ENCODE data around the gene JOSD2.

DNA sequence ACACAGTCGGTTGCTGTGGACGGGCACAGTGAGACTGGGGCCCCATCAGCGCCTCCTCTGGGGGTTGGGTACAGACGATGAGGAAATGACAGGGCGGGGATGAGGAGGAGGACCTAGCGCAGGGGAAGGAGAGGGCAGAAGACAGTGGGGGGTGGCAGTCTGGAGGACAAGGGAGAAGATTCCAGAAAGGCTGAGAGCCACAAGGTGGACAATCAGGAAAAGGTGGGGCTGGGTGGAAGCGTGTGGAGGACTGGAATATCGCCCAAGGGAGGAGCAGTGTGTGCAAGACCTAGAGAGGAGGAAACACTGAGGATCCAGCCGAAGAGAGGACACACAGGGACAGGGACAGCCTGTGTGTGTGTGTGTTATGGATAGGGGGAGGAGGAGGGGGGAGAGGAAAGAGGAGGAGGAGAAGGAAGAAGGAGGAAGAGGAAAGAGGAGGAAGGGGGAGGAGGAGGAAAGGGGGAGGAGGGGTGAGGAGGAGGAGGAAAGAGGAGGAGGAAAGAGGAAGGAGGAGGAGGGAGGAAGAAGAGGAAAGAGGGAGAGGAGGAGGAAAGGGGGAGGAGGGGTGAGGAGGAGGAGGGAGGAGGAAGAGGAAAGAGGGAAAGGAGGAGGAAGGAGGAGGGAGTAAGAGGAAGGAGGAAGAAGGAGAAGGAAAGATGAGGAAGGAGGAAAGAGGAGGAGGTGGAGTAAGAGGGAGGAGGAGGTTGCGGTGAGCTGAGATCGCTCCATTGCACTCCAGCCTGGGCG lies 18.5 kb downstream of the JOSD2 start:
- TF ChIP-seq, protein P1, sequence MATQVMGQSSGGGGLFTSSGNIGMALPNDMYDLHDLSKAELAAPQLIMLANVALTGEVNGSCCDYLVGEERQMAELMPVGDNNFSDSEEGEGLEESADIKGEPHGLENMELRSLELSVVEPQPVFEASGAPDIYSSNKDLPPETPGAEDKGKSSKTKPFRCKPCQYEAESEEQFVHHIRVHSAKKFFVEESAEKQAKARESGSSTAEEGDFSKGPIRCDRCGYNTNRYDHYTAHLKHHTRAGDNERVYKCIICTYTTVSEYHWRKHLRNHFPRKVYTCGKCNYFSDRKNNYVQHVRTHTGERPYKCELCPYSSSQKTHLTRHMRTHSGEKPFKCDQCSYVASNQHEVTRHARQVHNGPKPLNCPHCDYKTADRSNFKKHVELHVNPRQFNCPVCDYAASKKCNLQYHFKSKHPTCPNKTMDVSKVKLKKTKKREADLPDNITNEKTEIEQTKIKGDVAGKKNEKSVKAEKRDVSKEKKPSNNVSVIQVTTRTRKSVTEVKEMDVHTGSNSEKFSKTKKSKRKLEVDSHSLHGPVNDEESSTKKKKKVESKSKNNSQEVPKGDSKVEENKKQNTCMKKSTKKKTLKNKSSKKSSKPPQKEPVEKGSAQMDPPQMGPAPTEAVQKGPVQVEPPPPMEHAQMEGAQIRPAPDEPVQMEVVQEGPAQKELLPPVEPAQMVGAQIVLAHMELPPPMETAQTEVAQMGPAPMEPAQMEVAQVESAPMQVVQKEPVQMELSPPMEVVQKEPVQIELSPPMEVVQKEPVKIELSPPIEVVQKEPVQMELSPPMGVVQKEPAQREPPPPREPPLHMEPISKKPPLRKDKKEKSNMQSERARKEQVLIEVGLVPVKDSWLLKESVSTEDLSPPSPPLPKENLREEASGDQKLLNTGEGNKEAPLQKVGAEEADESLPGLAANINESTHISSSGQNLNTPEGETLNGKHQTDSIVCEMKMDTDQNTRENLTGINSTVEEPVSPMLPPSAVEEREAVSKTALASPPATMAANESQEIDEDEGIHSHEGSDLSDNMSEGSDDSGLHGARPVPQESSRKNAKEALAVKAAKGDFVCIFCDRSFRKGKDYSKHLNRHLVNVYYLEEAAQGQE (IDR thresholded peaks at IDR 0.05; ENCODE audit: insufficient read depth in 1 of 2, low read depth in 2 of 2, low read length in 2 of 2): no peak
- TF ChIP-seq POLR2AphosphoS5 (IDR thresholded peaks at IDR 0.05; ENCODE audit: low read depth, low read length) (no peak), FOXP2 (optimal IDR thresholded peaks at IDR 0.05; ENCODE audit: borderline replicate concordance, extremely low read depth, extremely low read length, insufficient read depth) (no peak), SIN3A (IDR thresholded peaks at IDR 0.05; ENCODE audit: borderline replicate concordance, insufficient read depth, low read length) (no peak)
